NOMO-1 treated with dmso at 0.1 percent for 144 hours (cell line): ENCODE results near the gene CACNA1G.

Experiments used
- DNase-seq: peaks from one replicate; lab custom pipeline; 2025; ENCODE audit not compliant: unreplicated experiment; lab: John Stamatoyannopoulos, UW

CACNA1G gene

DNA sequence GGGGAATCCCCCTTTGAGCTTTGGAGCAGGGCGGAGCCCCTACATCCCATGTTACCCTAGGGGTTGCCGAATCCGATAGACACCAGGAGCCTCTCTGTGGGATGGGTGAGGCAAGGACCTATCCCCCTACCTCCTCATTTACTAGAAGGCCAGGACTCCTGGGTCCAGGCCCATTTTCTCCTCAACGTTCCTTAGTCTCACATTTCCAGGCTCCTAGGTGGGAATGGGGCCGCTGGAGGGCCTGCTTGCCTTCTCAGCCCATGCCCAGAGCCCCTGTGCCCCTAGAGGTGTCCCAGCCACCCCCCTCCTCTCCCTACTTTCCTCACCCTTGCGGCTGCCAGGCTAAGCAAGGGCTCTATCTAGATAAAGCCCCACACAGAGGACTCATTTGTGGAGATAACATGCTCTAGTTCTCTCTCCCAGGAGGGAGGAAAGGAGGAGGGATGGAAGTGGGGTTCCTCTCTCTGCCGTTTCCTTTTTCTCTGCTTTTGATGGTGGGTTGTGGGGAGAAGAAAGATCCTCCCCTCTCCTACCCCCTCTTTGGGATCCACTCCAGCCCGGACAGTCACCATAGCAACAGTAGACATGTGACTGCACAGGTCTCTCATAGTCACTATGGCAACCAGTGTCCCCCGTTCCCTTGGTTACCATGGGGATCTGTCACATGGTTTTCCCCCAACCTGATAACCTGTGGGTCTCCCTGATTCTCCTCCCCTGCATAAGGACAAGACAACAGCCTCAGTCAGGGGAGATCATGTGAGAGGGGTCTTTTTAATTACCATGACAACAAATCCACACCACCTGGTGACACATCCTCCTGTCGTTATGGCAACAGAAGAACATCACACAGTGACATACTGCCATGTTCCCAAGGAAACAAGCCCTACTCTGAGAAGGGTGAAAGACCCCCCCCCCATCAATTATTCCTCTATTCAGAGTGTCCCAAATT is 5.2 kb downstream of the CACNA1G start:
- DNase-seq, result no peak

GRCh38 chr17:50566886-50567285 is 6.4 kb downstream of the CACNA1G start:
- no peak for DNase-seq

- DNase-seq, result no peak
Observed at GRCh38 chr17:50568659-50569058, 8.1 kb downstream of the CACNA1G start.

DNA sequence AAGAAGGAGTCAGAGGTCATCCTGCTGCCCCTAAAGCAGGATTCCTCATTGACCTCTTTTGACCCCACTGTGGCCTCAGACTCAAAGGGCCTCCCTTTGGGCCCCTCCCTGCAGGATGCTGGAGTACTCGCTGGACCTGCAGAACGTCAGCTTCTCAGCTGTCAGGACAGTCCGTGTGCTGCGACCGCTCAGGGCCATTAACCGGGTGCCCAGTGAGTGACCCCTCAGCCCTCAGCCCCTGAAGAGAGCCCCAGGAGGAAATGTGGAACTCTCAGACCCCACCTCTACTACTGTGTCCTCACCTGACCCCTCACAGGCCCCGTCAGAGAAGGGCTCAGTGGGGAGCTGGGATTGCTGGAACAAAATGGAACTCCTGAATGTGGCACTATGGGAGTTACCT is 9.1 kb downstream of the CACNA1G start:
- no peak for DNase-seq

DNA sequence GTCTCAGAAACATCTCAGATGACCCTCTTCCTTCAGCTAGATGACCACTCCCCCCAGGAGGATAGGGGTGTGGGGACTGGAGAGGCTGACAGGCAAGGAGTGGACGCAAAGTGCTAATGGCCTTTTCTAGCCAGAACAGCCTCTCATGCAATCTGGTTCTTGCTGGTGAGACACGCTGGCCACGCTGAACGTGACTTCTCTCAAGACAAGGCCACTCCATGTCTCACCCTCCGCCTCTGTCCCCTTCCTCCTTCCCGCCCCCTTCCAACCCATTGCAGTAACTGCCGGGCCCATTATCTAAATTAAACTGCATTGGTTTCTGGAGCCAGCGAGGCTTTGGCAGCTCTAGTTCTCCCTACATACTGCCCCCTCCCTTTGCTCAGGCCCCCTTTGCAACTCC is 9.5 kb downstream of the CACNA1G start:
- DNase-seq, result no peak

DNA sequence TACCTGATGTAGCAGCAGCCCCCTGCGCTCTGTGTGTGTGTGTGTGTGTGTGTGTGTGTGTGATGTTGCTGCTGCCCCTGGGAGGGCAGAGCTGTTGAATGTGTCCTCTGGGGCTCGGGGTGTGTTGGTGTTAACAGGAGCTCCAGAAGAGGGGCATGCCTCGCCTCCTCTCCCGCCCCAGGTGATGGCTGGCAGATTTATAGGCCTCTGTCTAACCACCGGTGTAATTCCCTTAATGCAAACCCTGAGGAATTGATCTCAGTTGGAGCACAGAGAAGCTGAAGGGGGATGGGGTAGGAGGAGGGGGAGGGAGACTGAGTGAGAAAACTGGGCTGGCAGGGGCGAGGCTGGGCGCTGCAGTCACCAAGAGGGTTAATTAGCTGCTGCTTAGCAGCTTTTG is 10.0 kb downstream of the CACNA1G start:
- no peak for DNase-seq

- no peak for DNase-seq
Observed at GRCh38 chr17:50571681-50572080, 11.2 kb downstream of the CACNA1G start.

DNA sequence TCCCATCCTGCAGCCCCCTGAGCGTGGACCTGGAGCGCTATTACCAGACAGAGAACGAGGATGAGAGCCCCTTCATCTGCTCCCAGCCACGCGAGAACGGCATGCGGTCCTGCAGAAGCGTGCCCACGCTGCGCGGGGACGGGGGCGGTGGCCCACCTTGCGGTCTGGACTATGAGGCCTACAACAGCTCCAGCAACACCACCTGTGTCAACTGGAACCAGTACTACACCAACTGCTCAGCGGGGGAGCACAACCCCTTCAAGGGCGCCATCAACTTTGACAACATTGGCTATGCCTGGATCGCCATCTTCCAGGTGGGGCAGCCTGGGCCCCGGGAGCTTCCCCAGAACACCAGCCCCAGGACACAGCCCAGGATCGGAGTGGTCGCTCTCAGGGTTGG is 12.0 kb downstream of the CACNA1G start:
- no peak for DNase-seq

DNA sequence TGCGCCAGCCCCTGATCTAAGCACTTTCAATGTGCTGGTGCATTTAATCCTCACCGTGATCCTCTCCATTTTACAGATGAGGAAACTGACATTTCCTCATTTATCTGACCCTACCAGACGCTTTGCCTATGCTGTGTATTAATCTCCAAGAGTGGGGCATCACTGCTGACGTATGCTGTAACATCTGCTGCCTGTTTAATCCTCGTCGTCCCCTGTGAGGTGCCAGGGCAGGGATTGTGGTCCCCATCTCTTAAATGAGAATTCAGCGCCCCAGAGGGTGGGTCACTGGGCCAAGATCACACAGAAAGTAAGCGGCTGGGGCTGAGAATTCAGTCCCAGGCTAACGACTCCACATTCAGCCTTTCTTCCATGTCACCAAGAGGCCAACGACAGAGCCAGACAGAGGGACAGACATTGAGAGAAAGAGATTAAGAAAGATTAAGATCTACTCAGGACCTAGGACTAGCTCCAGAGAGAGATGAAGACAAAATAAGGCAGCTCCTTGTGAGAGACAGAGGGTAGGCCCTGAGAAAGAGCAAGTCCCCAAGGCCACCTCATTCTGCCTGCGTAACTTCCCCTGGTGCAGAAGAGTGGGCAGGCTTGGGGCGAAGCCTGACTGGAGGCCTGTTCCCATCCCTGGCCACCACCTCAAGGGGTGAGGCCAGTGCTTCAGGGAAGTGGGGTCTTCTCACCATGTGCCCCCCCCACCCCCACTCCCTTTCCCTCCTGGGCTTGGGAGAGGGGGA is 13.5 kb downstream of the CACNA1G start:
- no peak for DNase-seq

DNA sequence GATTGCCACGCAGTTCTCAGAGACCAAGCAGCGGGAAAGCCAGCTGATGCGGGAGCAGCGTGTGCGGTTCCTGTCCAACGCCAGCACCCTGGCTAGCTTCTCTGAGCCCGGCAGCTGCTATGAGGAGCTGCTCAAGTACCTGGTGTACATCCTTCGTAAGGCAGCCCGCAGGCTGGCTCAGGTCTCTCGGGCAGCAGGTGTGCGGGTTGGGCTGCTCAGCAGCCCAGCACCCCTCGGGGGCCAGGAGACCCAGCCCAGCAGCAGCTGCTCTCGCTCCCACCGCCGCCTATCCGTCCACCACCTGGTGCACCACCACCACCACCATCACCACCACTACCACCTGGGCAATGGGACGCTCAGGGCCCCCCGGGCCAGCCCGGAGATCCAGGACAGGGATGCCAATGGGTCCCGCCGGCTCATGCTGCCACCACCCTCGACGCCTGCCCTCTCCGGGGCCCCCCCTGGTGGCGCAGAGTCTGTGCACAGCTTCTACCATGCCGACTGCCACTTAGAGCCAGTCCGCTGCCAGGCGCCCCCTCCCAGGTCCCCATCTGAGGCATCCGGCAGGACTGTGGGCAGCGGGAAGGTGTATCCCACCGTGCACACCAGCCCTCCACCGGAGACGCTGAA is 15.2 kb downstream of the CACNA1G start:
- no peak for DNase-seq

- DNase-seq, result no peak
Observed at GRCh38 chr17:50576864-50577263, 16.3 kb downstream of the CACNA1G start.

DNA sequence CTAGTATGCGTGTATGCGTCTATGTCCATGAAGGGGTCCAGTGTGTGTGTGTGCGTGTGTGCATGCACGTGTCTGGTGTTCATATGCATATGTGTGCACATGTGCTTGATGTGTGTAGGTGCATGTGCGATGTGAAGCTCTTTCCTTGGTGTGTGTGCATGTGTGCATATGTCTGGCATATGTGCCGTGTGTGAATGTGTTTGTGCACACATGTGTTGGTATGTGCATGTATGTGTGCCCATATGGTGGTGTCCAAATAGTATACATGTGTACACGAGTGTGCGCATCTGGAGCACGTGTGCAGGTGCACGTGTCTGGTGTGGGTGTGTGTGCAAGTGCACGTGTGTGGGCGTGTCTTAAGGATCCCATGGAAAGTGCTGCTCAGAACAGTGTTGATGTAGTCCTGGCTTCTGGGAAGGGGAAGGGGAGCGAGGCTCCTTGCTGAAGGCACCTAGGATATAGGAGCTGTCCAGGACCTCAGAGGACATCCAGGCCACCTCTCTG is 17.0 kb downstream of the CACNA1G start:
- DNase-seq, result no peak

DNA sequence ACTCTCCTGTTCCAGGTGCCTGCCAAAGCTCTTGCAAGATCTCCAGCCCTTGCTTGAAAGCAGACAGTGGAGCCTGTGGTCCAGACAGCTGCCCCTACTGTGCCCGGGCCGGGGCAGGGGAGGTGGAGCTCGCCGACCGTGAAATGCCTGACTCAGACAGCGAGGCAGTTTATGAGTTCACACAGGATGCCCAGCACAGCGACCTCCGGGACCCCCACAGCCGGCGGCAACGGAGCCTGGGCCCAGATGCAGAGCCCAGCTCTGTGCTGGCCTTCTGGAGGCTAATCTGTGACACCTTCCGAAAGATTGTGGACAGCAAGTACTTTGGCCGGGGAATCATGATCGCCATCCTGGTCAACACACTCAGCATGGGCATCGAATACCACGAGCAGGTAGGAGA is 17.7 kb downstream of the CACNA1G start:
- no peak for DNase-seq

DNA sequence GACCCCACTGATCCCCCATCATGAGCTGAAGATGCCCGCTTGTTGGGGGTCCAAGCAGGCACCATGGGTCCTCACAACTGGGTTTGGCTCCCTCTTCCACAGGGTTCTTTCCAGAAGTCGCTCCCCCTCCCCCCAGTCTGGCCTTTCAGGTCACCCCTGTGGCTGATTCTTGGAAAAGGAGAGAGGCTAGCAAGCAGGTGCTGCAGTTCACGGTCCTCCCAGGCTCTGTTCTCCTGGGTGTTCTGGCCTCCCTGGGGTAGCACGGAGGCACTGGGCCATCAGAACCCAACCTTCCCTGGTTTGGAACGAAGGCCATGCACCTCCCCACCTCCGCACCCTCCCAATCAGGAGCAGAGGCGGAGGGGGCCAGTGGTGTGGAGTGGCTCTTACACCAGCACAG is 18.9 kb downstream of the CACNA1G start:
- DNase-seq, result no peak

DNA sequence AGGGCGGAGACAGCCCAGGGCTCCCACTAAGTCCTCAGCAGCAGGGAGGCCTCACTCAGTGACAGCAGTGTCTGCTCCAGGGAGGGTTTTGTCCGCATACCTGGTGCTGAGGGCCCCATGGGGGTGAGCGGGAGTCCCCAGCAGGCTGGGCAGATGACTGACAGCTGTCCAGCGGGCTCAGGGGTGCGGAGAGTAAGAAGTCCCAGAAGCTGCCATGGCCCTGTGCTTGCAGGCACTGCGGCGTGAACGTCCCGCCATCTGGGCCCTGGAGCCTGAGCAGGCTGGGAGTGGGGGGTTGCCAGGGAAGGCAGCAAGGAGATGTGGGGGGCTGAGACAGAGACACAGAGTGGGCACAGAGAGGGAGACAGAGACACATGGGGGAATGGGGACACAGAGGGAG is 20.1 kb downstream of the CACNA1G start:
- DNase-seq, result no peak

- no peak for DNase-seq
Observed at GRCh38 chr17:50581316-50581715, 20.8 kb downstream of the CACNA1G start.

GRCh38 chr17:50582741-50583140 is 22.2 kb downstream of the CACNA1G start:
- no peak for DNase-seq

GRCh38 chr17:50583641-50584040 is 23.1 kb downstream of the CACNA1G start:
- DNase-seq, result no peak

DNA sequence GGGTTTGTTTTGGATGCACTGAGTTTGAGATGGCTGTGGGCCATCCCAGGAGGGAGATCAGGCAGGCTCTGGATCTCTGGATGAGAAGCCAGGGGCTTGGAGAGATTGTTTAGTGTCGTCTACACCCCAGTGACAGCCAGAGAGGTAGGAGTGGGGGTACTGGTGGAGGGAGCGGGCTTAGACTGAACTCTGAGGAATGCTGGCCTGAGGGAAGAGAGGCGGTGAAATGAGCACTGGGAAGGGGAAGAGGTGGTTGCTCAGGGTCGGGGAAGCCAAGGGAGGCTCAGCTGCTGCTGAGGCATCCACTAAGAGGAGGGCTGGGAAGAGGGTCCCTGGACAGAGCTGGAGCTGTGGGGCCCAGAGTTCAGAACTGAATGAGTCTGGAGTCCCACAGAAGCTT is 23.6 kb downstream of the CACNA1G start:
- no peak for DNase-seq

DNA sequence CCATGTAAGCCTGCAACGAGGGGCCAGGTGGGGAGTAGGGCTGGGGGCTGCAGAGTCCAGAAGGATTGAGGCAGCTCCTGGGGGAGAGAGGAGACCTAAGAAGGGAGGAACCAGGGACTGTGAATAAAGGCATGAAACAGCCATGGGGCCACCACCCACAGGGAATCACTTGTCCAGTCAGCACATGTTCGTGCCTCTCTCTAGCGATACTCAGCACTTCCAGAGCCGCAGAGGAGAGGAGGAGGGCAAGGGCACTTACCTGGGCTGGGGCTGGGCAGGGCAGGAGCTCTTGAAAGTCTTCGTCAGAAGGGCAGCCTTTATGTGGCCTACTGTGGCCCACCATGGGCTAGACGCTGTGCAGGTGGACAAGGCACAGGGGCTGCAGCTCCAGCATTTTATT is 24.2 kb downstream of the CACNA1G start:
- DNase-seq, result no peak

DNA sequence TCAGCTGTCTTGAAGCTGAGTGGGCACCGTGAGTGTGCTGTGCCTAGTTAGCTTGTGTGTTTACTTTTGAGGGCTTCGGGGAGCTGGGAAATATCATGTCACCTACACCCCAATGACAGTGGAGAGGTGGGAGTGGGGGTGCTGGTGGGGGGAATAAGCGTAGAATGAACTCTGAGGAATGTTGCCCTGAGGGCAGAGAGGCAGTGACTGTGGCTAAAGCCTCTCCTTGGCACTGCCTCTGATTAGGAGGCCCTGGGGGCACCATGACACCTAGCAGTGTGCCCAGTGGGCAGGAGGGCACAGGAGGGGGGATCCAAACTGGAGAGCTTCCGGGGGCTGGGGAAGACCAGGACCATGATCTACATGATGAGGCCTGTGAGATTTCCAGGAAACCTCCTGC is 24.8 kb downstream of the CACNA1G start:
- DNase-seq, result no peak

DNA sequence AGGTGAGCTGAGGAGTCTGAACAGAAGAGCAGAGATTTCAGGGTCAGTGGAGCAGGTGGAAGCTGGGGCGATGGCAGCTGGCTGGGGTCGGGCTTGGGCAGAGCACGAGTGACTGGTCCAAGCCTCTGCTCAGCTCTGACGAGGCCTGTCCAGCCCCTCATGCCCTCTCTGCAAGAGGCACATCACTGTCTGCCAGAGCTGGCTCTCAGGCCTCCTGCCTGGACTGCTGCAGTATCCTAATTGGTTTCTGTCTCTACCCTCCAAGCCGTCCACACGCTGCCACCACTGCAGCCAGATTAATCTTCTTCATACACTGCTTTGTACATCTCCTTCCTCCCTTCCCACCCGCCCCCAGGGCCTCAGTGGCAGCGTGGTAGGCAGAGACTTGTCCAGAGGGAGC is 25.4 kb downstream of the CACNA1G start:
- no peak for DNase-seq
